Left ventricle myocardium inferior (tissue), 1 donor: ENCODE results near the gene GLI2. TPM values are rescaled to one million over a fixed set of nuclear protein-coding genes. Genes with fewer than 3 reads are reported as not detected.
A peak's percentile ranks its signal among the peaks of the same experiment; 100 is the strongest.

Experiments used
- DNase-seq: peaks from one replicate; pipeline ENCODE4 v3.0.0-alpha.2; 2020
- H3K27ac ChIP-seq: fragments of 200-600 bp; replicated peaks from 2 replicates; pipeline ENCODE4 v1.8.0; 2021
- H3K27me3 ChIP-seq: fragments of 200-600 bp; 2 replicates; pipeline ENCODE4 v1.8.0; 2021; ENCODE audit warnings: low read depth
- H3K36me3 ChIP-seq: fragments of 200-600 bp; 2 replicates; pipeline ENCODE4 v1.8.0; 2021
- H3K4me1 ChIP-seq: fragments of 200-600 bp; 2 replicates; pipeline ENCODE4 v1.8.0; 2021
- H3K4me3 ChIP-seq: fragments of 200-600 bp; 2 replicates; pipeline ENCODE4 v1.8.0; 2021; ENCODE audit warnings: mild to moderate bottlenecking, moderate library complexity
- H3K9me3 ChIP-seq: fragments of 200-600 bp; replicated peaks from 2 replicates; pipeline ENCODE4 v1.8.0; 2021
- intact Hi-C: fragments of 100-400 bp; cut with micrococcal nuclease; formaldehyde crosslinking; loops from one replicate; pipeline ENCODE4 v1.11.0; 2022
- total RNA-seq: library from RNA; stranded (reverse); fragmentation: NEBNext Ultra II Directional; extraction: Animal tissue kit (Norgen Biotek cat#: 25700); gene quantifications from one replicate; pipeline ENCODE4 v1.2.1, GENCODE V29; 2021
- TF ChIP-seq, protein P1 (sequence below): fragments of 200-600 bp; IDR thresholded peaks from 2 replicates; pipeline ENCODE4 v1.8.0; 2021; ENCODE audit warnings: antibody characterized with exemption, mild to moderate bottlenecking, borderline replicate concordance
- donor health status: DM: no; HTN: yes; CAD: no; lungs with severe emphysema.

Gene GLI2
- total RNA-seq, 1 donor from 2014 or later, result 2.4 TPM

DNA sequence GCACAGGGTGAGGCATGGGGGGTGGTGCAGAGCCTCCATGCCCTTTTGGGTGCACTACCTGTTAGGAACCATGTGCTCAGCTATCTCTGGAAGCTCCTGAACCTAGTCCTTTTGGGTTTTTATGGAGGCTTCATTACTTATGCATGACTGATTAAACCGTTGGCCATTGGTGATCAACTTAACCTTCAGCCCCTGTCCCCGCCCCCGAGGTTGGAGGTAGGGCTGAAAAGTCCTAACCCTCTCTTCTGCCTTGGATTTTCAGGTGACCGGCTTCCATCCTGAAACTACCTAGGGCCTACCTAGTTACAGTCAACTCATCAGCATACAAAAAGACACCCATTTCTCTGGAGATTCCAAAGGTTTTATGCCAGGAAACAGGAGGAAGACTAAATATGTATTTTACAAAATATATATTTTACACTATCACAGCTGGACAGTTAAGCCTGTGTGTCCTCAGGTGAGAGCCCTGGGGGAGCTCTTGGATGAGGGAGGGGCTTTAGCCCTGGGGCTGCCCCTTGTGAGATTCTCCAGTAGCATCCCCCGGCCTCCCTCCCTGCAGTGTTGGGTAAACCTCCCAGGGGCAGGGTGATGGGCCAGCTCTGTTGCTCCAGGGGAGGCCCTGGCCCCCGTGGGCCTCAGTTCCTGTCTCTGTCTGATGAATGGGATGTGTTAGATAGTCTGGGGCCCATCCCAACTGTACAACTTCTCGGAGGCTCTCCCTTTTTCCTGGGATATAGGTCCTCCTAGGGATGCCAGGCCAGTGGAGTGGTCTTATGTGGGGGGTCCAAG, 24.1 kb downstream of the GLI2 start:
- intact Hi-C loops, result no loop called here

DNA sequence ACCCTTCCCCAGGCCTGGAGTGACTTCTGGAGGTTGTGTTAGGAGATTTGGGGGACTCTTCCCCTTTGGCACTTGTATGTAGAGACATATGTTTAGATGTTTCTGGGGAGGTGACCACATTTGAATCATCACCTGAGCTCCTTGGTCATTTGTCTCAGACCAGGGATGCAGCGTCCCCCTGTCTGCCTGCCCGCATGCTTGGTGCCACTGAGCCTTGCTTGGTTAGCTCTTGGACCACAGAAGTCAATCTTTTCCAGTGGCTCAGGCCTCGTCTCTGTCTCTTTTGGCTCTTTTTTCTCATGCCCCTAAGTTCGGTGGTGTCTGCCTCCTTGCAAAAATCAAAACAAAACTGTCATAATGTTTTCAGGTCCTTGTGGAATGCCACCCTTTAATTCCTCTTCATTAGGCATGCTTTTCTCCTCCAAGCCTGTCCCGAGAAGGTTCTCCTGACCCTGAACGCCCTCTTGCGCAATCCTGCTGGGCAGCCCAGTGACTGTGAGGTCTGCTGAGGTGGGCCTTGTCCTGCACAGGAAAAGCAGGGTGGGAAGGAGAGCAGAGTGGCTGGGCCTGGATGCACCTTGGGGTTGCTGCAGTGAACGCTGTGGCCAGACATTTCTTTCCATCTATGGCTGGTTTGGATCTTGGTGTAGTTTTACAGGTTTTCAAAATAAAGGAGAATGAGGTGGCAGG, 24.9 kb downstream of the GLI2 start:
- Histone ChIP-seq H3K4me1 (peaks cover 50% of the 10 kb centered on the region), H3K27me3 (peaks cover 22% of the 10 kb centered on the region), H3K27ac (no peak overlapping the region), H3K9me3 (no peaks in the 10 kb centered on the region), H3K36me3 (no peaks in the 10 kb centered on the region), H3K4me3 (no peak overlapping the region)
- peak; percentile 63 for DNase-seq
- TF ChIP-seq, protein P1, sequence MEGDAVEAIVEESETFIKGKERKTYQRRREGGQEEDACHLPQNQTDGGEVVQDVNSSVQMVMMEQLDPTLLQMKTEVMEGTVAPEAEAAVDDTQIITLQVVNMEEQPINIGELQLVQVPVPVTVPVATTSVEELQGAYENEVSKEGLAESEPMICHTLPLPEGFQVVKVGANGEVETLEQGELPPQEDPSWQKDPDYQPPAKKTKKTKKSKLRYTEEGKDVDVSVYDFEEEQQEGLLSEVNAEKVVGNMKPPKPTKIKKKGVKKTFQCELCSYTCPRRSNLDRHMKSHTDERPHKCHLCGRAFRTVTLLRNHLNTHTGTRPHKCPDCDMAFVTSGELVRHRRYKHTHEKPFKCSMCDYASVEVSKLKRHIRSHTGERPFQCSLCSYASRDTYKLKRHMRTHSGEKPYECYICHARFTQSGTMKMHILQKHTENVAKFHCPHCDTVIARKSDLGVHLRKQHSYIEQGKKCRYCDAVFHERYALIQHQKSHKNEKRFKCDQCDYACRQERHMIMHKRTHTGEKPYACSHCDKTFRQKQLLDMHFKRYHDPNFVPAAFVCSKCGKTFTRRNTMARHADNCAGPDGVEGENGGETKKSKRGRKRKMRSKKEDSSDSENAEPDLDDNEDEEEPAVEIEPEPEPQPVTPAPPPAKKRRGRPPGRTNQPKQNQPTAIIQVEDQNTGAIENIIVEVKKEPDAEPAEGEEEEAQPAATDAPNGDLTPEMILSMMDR, result no peak
- intact Hi-C loops, result no loop called here

More for the DNA sequence above, 24.1 kb downstream of the GLI2 start:
- no peak for DNase-seq
- H3K27me3 ChIP-seq, result peaks cover 22% of the 10 kb centered on the region
- no peak overlapping the region for H3K4me3 ChIP-seq
- H3K9me3 ChIP-seq, result no peaks in the 10 kb centered on the region
- H3K27ac ChIP-seq, result peak overlapping the region; percentile 81
- TF ChIP-seq, protein P1, result no peak
- peaks cover 42% of the 10 kb centered on the region for H3K4me1 ChIP-seq
- no peaks in the 10 kb centered on the region for H3K36me3 ChIP-seq

DNA sequence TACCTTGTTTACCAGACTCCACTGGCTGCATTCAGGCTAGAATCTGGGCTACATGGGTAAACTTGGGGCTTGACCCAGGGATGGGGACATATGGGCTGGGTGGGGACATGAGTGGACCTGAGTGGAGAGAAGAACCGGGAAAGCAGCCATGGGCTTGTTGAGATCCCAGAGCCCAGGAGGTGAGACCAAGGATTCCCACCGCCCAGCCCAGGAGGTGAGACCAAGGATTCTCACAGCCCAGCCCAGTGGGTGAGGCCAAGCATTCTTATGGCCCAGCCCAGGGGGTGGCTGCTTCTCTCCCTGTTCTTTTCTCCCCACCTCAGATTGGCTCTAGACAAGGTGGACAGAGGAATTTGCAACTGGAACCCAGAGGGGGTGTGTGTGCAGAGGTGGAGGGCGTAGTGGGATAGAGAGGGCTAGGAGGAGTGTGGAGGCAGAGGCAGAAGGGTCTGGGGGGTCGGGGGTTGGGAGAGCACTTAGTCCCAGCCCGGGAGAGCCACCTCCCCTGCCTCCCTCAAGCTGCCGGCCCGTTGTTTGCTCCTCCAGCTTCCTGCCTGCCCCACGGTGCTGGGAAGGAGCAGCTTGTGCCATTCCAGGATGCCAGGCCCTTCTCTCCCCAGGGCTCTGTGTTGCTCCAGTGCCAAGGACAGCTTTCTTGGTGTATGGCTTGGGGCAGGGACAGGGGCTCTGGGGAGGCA, 25.6 kb downstream of the GLI2 start:
- H3K9me3 ChIP-seq, result no peaks in the 10 kb centered on the region
- H3K4me1 ChIP-seq, result peaks cover 53% of the 10 kb centered on the region
- intact Hi-C loops, result no loop called here

DNA sequence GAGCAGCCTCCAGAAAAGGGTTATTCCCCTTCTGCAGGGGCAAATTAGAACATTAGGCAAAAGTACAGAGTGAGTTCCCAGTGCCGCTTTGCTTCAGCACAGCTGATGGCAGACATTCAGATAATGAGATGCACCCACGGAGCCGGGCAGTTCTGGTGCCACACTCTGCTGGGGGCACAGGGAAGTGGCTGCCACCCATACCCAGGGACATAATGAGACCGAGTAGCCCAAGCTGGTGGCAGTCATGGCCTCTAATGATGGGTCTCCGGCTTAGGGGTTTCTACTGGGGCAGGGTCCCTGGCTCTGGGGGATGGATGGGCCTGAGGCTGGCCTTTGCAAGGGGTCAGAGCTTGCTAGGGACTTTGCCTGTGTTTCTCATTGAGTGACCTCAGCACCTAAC, 26.2 kb downstream of the GLI2 start:
- H3K4me3 ChIP-seq, result no peak overlapping the region
- no peaks in the 10 kb centered on the region for H3K36me3 ChIP-seq
- H3K27ac ChIP-seq, result no peak overlapping the region
- no peaks in the 10 kb centered on the region for H3K9me3 ChIP-seq
- TF ChIP-seq, protein P1, result no peak
- intact Hi-C loops, result no loop called here
- H3K27me3 ChIP-seq, result peaks cover 22% of the 10 kb centered on the region
- DNase-seq, result no peak
- H3K4me1 ChIP-seq, result peaks cover 54% of the 10 kb centered on the region

More for the DNA sequence above, 25.6 kb downstream of the GLI2 start:
- Histone ChIP-seq H3K27me3 (peaks cover 22% of the 10 kb centered on the region), H3K4me3 (no peak overlapping the region), H3K36me3 (no peaks in the 10 kb centered on the region), H3K27ac (no peak overlapping the region)
- no peak for DNase-seq
- TF ChIP-seq, protein P1, result no peak

DNA sequence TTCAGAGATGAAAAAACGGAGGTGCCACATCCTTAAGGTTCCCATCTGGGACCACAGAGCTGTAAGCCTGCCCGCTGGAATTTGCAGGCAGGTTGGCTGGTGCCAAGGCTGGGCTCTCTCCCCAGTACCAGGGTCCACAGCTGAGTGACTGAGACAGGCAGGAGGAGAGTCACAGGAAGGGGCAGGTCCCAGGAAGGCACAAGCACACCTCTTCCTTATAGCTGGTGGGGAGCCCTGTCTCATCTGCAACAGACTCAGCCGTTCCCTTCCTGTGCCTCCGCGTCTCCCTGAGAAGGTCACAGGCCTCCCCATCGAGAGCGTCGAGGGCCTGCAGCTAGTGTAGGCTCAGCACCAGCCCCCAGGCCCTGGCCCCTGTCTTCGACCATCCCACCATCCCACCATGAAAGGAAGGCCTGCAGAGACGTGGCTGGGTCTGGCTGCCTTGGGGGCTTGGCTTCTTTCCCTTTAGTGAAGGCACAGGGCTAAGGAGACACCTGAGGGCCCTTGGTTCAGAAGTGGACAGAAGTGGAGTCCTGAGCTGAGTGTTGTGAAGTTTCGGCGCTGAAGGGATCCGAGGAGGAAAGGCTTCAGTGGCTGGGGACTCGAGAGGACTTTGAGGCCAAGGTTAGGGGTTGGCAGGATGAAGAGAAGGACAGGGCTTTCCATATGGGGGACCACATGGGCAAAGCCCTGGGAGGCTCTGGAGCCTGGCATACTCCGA, 26.8 kb downstream of the GLI2 start:
- DNase-seq, result no peak
- peaks cover 52% of the 10 kb centered on the region for H3K4me1 ChIP-seq
- H3K27ac ChIP-seq, result no peak overlapping the region

More for the DNA sequence above, 26.8 kb downstream of the GLI2 start:
- TF ChIP-seq, protein P1, result no peak
- H3K9me3 ChIP-seq, result no peaks in the 10 kb centered on the region
- no peak overlapping the region for H3K4me3 ChIP-seq
- no peaks in the 10 kb centered on the region for H3K36me3 ChIP-seq
- intact Hi-C loops, result no loop called here
- peaks cover 22% of the 10 kb centered on the region for H3K27me3 ChIP-seq
